Occipital lobe (tissue), 2 donors: ENCODE data around the gene PDGFC. TPM values are rescaled to one million over a fixed set of nuclear protein-coding genes. Genes with fewer than 3 reads are reported as not detected.
"Not testable (repeated sequence)": the region's sequence is repeated elsewhere in the genome, so short reads cannot be mapped to it uniquely, and the experiment has no call there.

ENCODE experiments used
- DNase-seq: peaks from one replicate; lab custom pipeline; 2025; lab: John Stamatoyannopoulos, UW
- total RNA-seq: library from RNA; depleted of rRNA; stranded (reverse); fragments of >200 nt; gene quantifications from one replicate; pipeline ENCODE4 v1.2.3, GENCODE V29; 2014

The PDGFC gene
- total RNA-seq, 1 donor from 2014 or later: 29.0 TPM

DNA sequence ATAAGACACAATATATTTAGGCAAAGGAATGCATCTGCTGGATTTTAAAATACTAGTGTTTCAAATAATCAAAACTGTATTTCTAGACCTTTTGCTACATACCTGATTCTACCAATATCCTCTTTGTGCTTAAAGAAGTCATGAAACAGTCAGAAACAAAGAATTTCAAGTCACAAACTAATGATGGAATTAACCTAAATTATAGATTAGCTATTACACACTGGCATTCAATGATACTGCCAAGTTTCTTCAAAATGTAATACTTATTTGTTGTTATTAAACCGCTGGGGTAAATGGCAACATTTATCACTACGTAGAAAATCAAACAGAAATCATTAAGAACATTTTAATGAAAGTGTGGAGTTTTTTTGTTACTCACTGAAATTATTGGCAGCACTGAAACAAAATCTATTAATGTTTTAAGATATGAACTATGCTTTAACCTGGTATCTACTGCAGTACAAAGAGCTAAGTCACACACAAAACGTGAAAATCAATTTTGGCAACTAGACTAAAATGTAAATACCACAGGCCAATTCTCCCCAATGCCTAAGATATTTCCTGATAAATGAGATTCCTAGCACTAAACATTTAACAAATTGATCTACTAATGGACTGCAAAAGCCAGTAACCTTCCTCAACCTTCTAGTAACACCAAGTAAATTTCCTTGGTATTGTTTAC lies 19.4 kb downstream of the PDGFC start:
- no peak for DNase-seq

DNA sequence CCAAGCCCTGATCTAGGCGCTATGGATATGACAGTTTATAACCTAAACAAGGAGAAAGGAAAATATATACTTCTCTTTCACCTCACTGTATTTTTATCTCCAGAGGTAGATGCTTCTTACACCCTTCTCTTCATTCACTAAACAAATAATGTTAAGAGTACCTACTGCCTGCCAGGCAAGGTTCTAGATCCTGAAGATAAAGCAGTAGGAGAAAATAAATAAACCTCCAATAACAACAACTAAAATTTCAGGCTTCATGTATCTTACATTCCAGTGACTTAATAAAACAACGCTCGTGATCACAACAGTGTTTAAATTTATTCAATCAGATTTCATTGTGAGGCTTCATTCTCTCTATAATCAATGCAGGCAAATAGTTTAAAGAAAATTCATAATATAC lies 20.7 kb downstream of the PDGFC start:
- no peak for DNase-seq

DNA sequence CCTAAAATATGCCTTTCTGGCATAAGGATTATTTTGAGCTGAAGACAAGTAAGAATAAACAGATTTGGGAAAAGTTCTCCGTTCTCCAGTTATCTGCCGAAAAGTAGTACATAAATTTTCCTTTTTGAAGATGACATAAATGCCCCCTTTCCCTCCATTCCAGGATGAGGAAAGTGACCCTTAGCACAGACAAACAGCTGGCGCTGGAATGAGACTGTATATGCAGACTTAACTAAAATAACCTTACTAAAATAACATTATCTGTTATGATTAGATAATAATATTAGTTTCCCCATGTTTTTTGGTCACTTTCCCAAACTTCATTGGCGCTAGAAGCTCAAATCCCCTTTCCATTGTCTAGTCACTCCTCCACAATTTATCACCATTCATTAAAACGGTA lies 21.5 kb downstream of the PDGFC start:
- DNase-seq: no peak

DNA sequence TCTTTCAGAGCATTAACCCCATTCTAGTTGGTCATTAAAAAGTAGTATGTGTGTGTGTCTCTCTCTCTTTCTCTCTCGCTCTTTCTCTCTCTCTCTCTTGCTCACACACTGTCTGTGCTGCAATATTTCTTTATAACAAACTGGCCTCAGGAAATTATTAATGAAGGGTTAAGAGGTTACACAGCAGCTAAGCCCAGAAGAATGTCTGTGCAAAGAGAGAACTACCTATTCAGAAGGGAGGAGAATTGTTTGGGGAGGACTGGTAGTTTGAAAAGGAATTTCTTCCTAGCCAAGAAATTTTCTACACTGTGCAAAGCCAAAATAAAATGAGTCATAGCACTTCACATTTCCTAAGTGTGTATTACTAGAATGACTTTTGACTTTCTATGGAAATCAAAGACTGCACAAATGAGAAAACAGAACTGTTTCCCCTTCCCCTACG lies 22.2 kb downstream of the PDGFC start:
- no peak for DNase-seq

DNA sequence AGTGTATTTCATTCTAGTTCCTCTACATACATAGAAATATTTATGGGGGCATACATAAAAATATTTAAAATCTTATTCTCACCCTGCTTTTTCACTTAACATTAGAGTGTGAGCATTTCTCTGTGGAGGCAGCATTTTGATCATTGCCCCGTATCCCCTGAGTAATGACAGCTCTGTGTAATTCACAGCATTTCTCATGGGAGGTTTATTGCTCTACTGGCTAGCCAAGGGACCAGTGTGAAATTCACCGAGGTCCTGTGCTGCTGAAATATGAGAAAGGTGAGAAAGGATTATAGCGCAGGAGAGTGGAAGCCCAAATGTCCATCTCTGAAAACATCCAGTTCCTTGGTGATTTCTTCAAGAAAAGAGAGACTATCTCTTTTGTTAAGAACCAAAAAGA lies 22.9 kb downstream of the PDGFC start:
- DNase-seq: no peak

DNA sequence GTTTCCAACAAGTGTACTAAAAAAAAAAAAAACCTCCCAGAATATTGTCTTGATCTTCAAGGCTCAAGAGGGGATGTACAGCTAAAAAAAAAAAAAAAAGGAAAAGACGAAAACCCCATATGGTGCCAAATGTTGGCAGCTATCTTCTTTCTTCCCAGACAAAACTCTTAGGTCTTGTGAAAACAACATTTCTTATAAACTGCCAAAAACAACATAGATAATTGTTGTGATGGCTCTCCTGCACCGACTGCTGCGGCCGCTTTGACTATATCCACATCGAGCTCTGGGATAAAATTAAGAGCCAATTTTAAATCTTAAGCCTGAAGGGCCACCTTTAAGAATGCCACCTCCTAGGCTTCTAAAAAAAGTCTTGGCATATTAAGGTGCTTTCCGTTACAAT lies 23.5 kb downstream of the PDGFC start:
- no peak for DNase-seq

DNA sequence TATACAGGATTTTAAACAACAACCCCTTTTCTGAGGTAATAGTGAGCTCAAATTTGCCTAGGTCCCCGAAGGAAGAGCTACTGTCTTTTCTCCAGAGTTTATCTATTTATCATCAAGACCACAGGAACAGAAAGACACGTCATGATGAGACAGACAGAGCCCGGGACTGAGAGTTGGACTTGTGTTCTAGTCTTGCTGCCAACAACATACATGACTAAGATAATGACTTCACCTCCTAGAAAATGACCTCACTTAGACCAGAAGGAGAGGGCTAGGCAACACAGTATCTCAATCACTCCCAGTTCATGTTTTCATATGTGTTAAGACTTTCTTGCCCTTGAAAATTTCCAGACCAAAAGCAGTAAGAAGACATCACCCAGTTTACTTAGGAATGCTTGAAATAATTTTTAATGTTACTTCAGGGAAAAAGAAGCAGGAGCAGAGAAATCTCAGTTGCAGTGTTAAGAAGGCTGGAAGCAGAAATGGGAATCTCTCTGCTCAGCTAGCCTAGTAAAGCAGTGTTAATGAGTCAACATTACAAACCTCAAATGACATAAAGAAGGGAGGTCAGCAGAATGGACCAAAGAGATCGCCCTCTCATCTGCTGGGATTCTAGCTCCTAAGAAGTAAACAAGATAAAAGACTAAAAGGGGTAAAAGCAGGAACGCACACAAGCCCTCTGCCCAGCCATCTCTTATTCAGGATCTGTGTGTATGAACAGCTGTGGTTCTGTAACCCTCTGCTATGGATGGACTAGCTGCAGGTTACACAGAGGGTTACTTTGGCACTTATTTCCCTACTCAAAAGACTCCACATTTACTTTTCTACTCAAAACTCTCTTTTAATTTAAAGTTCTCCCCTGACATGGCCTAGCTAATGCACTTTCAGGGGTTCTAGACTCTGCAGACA lies 24.8 kb downstream of the PDGFC start:
- DNase-seq: no peak

DNA sequence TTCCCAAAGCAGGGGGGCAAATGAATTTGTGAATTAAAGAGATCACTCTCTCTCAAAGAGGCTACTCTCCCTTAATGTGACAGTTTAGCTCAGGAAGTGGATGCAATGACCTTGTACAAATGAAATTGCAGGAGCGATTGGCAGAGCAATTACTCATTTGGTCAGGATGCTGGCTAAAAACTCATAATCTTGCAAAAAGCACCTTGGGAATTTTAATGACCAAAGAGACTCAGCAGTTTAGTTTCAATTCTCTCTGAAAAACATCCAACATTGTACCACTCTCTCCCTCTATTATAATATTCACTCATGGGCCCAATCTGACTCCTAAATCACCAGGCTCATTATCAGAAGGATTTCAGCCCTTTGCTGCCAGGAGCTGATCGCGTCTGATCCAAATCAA lies 26.1 kb downstream of the PDGFC start:
- DNase-seq: no peak

DNA sequence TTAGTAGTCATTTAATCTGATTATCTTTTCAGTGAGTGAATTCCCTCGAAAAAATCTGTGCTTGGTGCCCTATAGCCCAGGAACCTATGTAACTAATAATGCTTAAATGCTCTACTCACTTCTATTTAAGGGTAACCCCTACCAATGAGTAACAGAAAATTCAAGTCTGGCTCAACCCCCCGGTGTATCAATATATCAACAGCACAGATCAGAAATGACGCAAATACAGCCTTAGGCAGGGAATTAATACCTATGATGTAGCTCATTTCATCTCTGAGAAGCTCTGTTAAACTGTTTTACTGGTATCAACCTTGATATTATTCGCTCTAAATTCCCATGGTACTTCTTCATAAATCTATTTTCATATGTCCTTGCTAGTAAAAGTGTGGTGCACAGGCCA lies 28.6 kb downstream of the PDGFC start:
- DNase-seq: no peak

DNA sequence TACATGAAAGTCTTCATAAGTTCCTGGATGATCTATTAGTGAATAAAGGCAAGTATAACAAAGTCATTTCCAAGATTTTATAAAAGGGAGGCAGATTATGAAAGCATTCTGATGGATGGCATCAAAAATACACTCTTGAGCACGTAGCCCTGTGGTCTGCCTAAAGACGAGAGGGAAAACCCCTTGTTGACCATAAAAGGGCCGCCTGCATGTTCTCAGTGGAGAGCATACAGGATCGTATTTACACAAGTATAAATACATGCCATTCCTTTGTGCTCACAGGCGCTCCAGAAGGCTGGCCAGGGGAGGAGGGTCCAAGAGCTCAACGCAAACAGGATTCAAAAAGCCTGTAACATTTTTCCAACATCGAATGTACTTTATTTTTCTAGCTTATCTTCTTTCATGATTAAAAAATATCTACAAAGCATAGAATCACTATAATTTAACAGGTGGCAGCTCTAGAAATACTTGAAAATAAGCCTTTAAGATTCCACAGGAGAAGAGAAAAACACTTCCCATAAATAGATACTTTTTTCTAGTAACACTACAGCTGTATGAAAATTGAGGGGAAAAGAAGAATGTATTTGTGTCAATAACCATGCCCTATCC lies 29.6 kb downstream of the PDGFC start:
- DNase-seq: no peak

DNA sequence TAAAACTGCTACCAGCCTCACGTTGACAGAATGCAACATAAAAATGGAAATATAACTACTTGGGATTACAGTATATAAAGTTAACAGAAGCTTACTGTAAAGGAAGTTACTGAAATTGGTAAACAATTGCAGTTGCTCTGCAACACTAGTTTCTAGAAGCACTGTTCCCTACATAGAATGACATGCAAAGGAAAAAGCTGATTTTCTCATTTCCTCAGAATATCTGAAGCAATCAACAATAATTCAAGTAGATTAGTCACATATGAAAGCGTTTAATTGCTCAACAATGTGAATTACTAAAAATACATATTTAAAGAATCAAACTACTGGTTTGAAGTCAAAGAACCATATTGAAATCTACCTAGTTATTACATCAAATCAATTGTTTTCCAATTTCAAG lies 31.8 kb downstream of the PDGFC start:
- DNase-seq: no peak

DNA sequence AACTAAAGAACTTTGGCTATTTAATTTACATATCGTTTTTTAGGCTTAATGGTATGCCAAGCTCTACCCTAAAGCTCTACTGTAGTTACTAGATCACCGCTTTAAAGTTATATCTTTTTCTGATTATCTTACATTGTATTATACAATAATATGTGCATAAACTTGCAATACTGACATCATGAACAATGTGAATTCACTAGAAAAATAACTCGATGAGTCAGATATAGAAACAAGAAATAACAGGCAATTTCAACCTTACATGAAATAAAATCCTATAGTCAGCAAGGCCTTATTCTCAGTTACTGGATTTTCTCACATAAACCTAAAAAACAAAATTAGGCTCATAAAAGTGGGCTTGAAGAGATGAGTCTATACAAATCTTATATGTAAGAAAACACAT lies 32.5 kb downstream of the PDGFC start:
- DNase-seq: no peak

DNA sequence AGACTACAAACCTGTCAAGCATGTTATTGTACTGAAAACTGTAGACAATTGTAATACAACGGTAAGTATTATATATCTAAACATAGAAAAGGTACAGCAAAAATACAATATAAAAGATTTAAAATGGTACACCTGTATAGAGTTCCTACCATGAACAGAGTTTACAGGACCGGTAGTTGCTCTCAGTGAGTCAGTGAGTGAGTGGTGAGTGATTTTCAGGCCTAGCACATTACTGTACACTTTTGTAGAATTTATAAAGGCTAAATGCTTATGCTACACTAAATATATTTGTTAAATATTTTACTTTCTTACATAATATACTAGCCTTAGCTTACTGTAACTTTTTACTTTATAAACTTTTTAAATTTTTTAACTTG lies 37.4 kb downstream of the PDGFC start:
- DNase-seq: no peak

DNA sequence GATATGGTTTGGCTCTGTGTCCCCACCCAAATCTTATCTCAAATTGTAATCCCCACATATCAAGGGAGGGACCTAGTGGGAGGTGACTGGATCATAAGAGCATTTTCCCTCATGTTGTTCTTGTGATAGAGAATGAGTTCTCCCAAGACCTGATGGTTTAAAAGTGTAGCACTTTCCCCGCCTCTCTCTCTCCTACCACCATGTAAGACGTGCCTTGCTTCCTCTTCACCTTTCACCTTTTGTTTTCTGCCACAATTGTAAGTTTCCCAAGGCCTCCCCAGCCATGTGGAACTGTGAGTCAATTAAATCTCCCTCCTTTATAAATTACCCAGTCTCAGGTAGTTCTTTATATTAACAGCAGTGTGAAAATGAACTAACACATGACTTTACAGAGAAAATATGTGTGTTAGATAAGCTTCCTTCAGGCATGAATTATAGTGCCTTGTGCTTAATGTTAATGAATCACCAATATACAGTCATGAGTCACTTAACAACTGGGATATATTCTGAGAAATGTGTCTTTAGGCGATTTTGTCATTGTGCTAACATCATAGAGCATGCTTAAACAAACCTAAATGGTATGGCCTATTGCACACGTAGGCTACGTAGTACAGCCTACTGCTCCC lies 37.9 kb downstream of the PDGFC start:
- DNase-seq: no peak

DNA sequence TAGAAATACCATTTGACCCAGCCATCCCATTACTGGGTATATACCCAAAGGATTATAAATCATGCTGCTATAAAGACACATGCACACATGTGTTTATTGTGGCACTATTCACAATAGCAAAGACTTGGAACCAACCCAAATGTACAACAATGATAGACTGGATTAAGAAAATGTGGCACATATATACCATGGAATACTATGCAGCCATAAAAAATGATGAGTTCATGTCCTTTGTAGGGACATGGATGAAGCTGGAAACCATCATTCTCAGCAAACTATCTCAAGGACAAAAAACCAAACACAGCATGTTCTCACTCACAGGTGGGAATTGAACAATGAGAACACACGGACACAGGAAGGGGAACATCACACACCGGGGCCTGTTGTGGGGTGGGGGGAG lies 39.2 kb downstream of the PDGFC start:
- DNase-seq: not testable (repeated sequence)

DNA sequence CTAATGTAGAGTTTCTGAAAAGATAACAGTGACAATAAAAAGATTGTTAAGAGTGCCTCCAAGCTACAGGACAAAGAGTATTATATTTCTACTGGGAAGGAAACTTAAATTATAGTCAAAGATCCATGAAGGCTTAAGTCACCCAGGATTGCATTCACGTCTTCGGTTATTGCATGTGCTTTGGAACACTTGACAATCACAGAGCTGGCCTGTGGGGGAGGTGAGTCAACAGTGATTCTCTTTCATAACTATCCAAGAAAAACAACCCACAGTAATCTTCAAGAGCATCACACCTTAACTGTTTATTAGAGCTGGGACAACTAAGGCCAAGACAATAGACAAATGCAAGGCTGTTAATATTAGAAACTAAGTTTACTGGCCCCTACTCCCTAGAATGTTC lies 40.3 kb downstream of the PDGFC start:
- DNase-seq: no peak

DNA sequence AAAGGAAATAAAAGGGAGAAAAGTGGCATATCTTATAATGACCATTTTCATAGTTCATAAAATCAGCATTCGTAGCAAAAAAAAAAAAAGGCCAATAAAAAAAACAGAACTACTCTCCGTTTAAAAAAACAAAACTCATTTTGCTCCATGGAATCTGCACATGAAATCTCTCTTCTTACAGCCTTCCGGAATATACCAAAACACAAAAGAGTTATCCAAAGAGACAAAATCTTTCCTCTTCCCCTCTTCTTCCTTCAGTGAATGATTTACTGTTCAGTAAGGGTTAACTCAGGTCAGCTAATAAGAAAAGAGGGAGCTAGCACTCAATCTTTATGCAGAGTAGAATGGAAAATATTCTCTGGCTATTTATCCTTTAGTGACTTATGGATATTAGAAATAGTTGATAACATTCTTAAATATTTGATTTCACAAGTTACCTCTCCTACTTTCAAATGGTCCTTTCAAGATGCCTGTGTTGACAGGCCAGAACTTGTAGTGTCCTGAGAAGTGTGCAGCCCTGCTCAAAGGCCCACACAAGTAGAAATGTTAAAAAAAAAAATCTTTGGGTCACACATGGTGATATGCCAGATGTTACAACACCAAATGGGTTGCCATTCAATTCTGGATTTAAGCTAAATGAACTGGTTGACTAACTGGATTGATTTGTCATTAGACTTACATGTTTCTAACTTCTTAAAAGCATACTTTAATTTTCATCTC lies 42.1 kb downstream of the PDGFC start:
- no peak for DNase-seq

DNA sequence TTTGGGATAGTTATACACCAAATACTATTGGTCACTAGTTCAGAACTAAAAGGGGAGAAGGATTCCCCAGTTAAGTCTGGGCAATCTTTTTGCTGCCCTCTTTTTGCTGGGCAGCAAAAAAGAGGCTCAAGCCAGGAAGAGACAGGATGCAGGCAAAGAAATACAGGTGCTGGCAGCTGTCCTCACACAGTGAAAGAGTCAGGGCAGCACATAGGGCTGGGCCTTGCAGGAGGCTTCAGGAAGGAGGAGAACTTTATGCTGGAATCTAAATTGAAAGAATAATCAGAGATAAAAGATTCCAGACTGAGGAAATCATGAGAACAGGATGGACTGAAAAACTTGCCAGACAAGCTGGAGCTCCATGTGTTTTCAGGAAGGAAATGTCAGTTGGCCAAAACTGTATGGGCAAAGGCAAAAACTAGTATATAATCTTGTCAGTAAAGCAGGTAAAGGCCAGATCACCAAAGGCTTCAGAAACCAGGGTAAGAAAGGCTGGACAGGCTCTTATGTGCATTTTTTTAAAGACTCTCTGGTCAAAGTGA lies 46.8 kb downstream of the PDGFC start:
- DNase-seq: no peak

DNA sequence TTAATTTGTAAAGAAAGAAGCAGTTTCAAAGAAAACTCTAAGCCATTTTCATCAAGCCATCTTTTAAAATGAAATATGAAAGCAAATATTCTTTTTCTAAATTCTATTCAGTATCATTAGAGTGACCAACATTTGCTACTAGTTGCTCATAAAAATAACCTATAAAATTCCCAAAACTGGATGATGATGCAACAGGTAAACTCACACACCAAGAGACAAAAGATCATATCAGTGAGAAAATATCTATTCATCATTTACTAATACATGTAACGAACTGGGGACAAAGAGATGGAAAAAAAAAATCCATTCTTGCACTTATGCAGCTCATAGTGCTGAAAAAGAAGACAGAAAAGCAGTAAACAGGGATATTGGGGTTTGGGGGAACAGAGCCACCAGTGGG lies 48.1 kb downstream of the PDGFC start:
- no peak for DNase-seq

DNA sequence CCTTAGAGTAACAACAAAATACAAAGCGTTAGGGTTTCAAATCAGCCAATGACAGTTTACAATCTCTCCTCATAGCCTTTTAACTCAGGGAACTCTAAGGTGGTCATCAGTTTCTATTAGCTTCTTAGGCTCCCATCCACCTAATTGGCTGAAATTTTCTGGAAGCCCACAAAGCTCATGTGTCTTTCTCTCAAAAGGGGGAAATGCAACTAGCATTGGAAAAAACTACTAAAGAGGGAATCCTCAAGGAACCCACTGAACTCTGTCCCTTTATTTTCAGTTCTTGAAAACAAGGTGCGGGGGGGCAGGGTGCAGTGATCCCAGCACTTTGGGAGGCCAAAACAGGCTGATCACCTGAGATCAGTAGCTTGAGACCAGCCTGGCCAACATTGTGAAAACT lies 56.4 kb downstream of the PDGFC start:
- no peak for DNase-seq

DNA sequence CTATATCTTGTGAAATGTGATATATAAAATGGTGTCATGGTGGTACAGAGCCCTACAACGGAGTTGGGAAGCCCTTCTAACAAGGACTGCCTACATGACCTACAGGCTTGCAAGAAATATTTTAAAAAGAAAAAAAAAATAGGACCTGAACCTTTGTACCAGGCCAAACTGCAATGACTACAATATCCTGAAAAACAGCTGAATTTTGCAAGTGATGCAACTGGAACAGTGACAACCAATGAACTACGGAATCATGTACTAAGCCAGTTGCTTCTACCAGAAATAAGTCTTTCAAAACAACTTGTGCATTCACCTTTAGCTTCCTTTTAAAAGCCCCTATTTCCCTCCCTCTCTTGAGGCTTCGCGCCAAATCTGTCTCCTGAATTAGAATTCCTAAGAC lies 58.4 kb downstream of the PDGFC start:
- DNase-seq: no peak
